ENCODE measurements around the gene ERVK3-1. TPM values are rescaled to one million over a fixed set of nuclear protein-coding genes. Genes with fewer than 3 reads are reported as not detected.

Gene ERVK3-1
- total RNA-seq, 4 donors from 2014 or later: 56.3 to 87.2 (median 64.5) TPM

GRCh38 chr19:58277748-58278540 is 27.2 kb upstream of the ERVK3-1 start:
- Histone ChIP-seq H3K36me3 (no peaks in the 10 kb centered on the region), H3K4me3 (replicated peaks in 1 of 3) (peak overlapping the region; percentile 39 to 83 (median 72)), H3K4me1 (peaks cover 6 to 16% of the 10 kb centered on the region in 2 donors), H3K27me3 (no peaks in the 10 kb centered on the region), H3K9me3 (no peaks in the 10 kb centered on the region), H3K27ac (peak overlapping the region; percentile 47 to 69 (median 59))
- TF ChIP-seq POLR2A (IDR thresholded peaks at IDR 0.05): no peak
- no peak for TF ChIP-seq CTCF (IDR thresholded peaks at IDR 0.05)
- 42 to 45% methylated on average over 25 of the region's 25 CpGs for WGBS, 2 donors
- peak in 1 of 2 donors; percentile 3 for DNase-seq
- intact Hi-C loops (cut with DNase I): no loop called here

GRCh38 chr19:58278541-58279041 is 26.6 kb upstream of the ERVK3-1 start, which contains the start of gene ZNF8:
ZNF8 (plus strand) TSS chr19:58278955; CDS start chr19:58279082, 127 bp downstream.
- Histone ChIP-seq H3K4me3 (replicated peaks in 1 of 3) (peak within 1 kb of the TSS; percentile 67 to 83 (median 72)), H3K27ac (peak within 1 kb of the TSS; percentile 47 to 69 (median 59)), H3K36me3 (no peaks in the 10 kb centered on the region), H3K27me3 (no peaks in the 10 kb centered on the region), H3K9me3 (no peaks in the 10 kb centered on the region), H3K4me1 (peaks cover 6 to 16% of the 10 kb centered on the region in 2 donors)
- TF ChIP-seq CTCF (IDR thresholded peaks at IDR 0.05) (no peak), POLR2A (IDR thresholded peaks at IDR 0.05) (peak in 1 of 2 donors; percentile 78)
- intact Hi-C loops (cut with DNase I): no loop called here
- WGBS, 2 donors: 0 to 5% methylated on average over 3 to 17 of the region's 42 CpGs
- peak; percentile 97 to 98 for DNase-seq

- H3K4me1 ChIP-seq: peaks cover 6 to 16% of the 10 kb centered on the region in 2 donors
- intact Hi-C loops (cut with DNase I): no loop called here
- WGBS, 2 donors: 3 to 8% methylated on average over 12 to 46 of the region's 60 CpGs
- no peaks in the 10 kb centered on the region for H3K27me3 ChIP-seq
- peak; percentile 61 to 67 for DNase-seq
- H3K4me3 ChIP-seq (replicated peaks in 1 of 3): peak overlapping the region; percentile 67 to 83 (median 72)
- no peak for TF ChIP-seq POLR2A (IDR thresholded peaks at IDR 0.05)
- TF ChIP-seq CTCF (IDR thresholded peaks at IDR 0.05): peak in 1 of 6 experiments; percentile 5
- no peaks in the 10 kb centered on the region for H3K9me3 ChIP-seq
- H3K27ac ChIP-seq: peak overlapping the region; percentile 47 to 69 (median 59)
- H3K36me3 ChIP-seq: no peaks in the 10 kb centered on the region
Observed at GRCh38 chr19:58279042-58279924, 25.9 kb upstream of the ERVK3-1 start.

GRCh38 chr19:58279925-58280316 is 25.3 kb upstream of the ERVK3-1 start:
- WGBS, 2 donors: 70% methylated on average over 4 of the region's 4 CpGs
- no peaks in the 10 kb centered on the region for H3K9me3 ChIP-seq
- no peaks in the 10 kb centered on the region for H3K27me3 ChIP-seq
- TF ChIP-seq CTCF (IDR thresholded peaks at IDR 0.05) (no peak), POLR2A (IDR thresholded peaks at IDR 0.05) (no peak)
- H3K27ac ChIP-seq: peak overlapping the region in 1 of 3 donors; percentile 69
- H3K4me3 ChIP-seq (replicated peaks in 1 of 3): no peak overlapping the region
- no peaks in the 10 kb centered on the region for H3K36me3 ChIP-seq
- no peak for DNase-seq
- peaks cover 6 to 16% of the 10 kb centered on the region in 2 donors for H3K4me1 ChIP-seq
- intact Hi-C loops (cut with DNase I): no loop called here
